Measurements from ENCODE around the gene RRAGD. TPM values are rescaled to one million over a fixed set of nuclear protein-coding genes. Genes with fewer than 3 reads are reported as not detected.

RRAGD gene
- total RNA-seq, 4 donors from 2014 or later = 18.7 to 31.4 (median 19.9) TPM

- intact Hi-C loops (cut with DNase I) = no loop called here
- Histone ChIP-seq H3K9me3 (no peaks in the 10 kb centered on the region), H3K4me3 (no peak overlapping the region), H3K27ac (replicated peaks in 1 of 4) (no peak overlapping the region), H3K36me3 (peaks cover 0 to 5% (median 0%) of the 10 kb centered on the region in 4 donors), H3K4me1 (peaks cover 0 to 3% (median 0%) of the 10 kb centered on the region in 4 donors), H3K27me3 (no peaks in the 10 kb centered on the region)
- 97% methylated on average over 6 of the region's 6 CpGs for WGBS
- no peak for DNase-seq (ENCODE audit: extremely low spot score)
- TF ChIP-seq, protein P1, sequence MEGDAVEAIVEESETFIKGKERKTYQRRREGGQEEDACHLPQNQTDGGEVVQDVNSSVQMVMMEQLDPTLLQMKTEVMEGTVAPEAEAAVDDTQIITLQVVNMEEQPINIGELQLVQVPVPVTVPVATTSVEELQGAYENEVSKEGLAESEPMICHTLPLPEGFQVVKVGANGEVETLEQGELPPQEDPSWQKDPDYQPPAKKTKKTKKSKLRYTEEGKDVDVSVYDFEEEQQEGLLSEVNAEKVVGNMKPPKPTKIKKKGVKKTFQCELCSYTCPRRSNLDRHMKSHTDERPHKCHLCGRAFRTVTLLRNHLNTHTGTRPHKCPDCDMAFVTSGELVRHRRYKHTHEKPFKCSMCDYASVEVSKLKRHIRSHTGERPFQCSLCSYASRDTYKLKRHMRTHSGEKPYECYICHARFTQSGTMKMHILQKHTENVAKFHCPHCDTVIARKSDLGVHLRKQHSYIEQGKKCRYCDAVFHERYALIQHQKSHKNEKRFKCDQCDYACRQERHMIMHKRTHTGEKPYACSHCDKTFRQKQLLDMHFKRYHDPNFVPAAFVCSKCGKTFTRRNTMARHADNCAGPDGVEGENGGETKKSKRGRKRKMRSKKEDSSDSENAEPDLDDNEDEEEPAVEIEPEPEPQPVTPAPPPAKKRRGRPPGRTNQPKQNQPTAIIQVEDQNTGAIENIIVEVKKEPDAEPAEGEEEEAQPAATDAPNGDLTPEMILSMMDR (IDR thresholded peaks at IDR 0.05) = no peak
- TF ChIP-seq POLR2A (IDR thresholded peaks at IDR 0.05; ENCODE audit: low read depth) (no peak), POLR2AphosphoS5 (IDR thresholded peaks at IDR 0.05) (no peak), EP300 (IDR thresholded peaks at IDR 0.05) (no peak)
Measured at GRCh38 chr6:89386917-89387491, 25.1 kb downstream of the RRAGD start.

GRCh38 chr6:89385846-89386245 lies 26.2 kb downstream of the RRAGD start:
- 90% methylated on average over 7 of the region's 7 CpGs for WGBS
- Histone ChIP-seq H3K36me3 (peaks cover 0 to 5% (median 0%) of the 10 kb centered on the region in 4 donors), H3K9me3 (no peaks in the 10 kb centered on the region), H3K4me1 (peaks cover 0 to 3% (median 0%) of the 10 kb centered on the region in 4 donors), H3K27ac (replicated peaks in 1 of 4) (no peak overlapping the region), H3K4me3 (no peak overlapping the region), H3K27me3 (no peaks in the 10 kb centered on the region)
- no peak for DNase-seq (ENCODE audit: extremely low spot score)
- TF ChIP-seq POLR2AphosphoS5 (IDR thresholded peaks at IDR 0.05) (no peak), EP300 (IDR thresholded peaks at IDR 0.05) (no peak), POLR2A (IDR thresholded peaks at IDR 0.05; ENCODE audit: low read depth) (no peak)
- TF ChIP-seq, protein P1 (IDR thresholded peaks at IDR 0.05) = no peak
- intact Hi-C loops (cut with DNase I) = no loop called here

GRCh38 chr6:89385156-89385667 lies 26.9 kb downstream of the RRAGD start:
- Histone ChIP-seq H3K36me3 (peaks cover 0 to 5% (median 0%) of the 10 kb centered on the region in 4 donors), H3K27me3 (no peaks in the 10 kb centered on the region), H3K9me3 (no peaks in the 10 kb centered on the region), H3K4me1 (peaks cover 0 to 3% (median 0%) of the 10 kb centered on the region in 4 donors), H3K27ac (replicated peaks in 1 of 4) (no peak overlapping the region), H3K4me3 (no peak overlapping the region)
- intact Hi-C loops (cut with DNase I) = no loop called here
- TF ChIP-seq, protein P1 (IDR thresholded peaks at IDR 0.05) = no peak
- TF ChIP-seq POLR2A (IDR thresholded peaks at IDR 0.05; ENCODE audit: low read depth) (no peak), EP300 (IDR thresholded peaks at IDR 0.05) (no peak), POLR2AphosphoS5 (IDR thresholded peaks at IDR 0.05) (no peak)
- WGBS = 65% methylated on average over 5 of the region's 5 CpGs
- no peak for DNase-seq (ENCODE audit: extremely low spot score)

DNA sequence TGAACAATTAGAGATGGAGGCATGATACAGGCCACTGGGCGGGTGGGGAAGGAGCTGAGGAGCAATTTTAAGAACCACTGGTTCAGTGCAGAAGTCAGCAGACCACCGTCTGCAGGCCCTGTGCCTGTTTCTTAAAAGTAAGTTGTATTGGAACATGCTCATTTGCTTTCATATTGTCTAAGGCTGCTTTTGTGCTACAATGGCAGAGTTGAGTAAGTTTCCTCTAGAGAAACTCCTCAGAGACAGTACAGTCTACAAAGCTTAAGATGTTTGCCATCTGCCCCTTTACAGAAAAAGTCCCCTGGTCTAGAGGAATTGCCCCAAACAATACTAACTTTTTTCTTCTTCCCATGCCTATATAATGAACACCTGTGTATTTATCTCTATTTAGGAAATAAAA lies 31.0 kb downstream of the RRAGD start:
- TF ChIP-seq, protein P1 (IDR thresholded peaks at IDR 0.05) = no peak
- TF ChIP-seq POLR2AphosphoS5 (IDR thresholded peaks at IDR 0.05) (no peak), POLR2A (IDR thresholded peaks at IDR 0.05; ENCODE audit: low read depth) (no peak), EP300 (IDR thresholded peaks at IDR 0.05) (no peak)
- Histone ChIP-seq H3K27me3 (no peaks in the 10 kb centered on the region), H3K27ac (replicated peaks in 1 of 4) (no peak overlapping the region), H3K4me3 (no peak overlapping the region), H3K9me3 (no peaks in the 10 kb centered on the region), H3K36me3 (peaks cover 0 to 8% (median 0%) of the 10 kb centered on the region in 4 donors), H3K4me1 (peaks cover 0 to 3% (median 0%) of the 10 kb centered on the region in 4 donors)
- 93% methylated on average over 2 of the region's 2 CpGs for WGBS
- intact Hi-C loops (cut with DNase I) = no loop called here
- no peak for DNase-seq (ENCODE audit: extremely low spot score)

All from esophagus muscularis mucosa (tissue), 4 donors.